Measurements from ENCODE around the gene ITGB2.

Gene ITGB2

DNA sequence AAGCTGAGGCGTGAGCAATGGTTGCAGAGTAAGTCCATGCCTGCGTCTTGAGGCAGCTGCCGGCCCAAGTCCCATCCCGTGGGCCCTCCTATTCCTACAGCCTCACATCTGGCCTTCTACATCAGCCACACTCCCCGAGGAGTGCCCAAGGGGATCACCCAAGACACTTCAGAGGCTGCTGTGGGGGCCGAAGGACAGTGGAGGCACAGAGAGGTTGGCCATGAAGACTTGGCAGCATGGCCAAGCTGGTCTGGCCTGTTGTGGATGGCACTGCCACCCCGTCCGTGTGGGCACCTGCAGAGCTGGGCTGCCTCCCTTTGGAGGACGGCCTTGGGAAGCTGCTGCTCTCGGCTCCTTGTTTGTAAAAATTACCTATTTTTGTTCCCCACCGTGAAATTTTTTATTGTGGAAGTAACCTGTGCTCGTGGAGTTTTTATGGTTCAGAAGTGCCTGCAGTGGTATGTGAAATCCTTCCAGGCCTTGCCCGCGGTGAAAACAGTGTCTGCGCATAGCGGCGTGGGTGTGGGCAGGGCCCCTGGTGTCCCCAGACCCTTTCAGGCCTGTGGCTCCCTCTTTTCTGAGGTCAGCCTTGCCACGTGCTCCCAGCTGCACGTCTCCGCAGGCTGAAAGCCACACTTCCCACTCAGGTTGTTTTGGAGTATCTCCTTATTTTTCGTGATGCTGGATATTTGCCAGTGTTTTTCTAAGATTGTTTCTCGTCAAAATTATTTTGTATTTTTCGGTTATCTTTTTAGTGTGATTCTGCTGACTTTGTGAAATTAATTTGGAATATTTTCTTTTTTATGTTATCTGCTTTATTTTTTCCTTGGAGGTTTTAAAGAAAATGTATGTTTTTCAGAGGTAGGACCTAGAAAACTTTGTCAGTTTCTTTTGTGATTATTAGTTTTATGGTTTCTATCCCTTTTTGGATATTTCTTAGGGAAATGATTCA, 39.7 kb upstream of the ITGB2 start:
- no peak for TF ChIP-seq FOXP2 (optimal IDR thresholded peaks at IDR 0.05; ENCODE audit: borderline replicate concordance, extremely low read depth, extremely low read length, insufficient read depth)
- no peak for TF ChIP-seq TAF1 (IDR thresholded peaks at IDR 0.05; ENCODE audit: borderline replicate concordance, insufficient read depth, low read length)
- no peak for TF ChIP-seq SIN3A (IDR thresholded peaks at IDR 0.05; ENCODE audit: borderline replicate concordance, insufficient read depth, low read length)
- TF ChIP-seq, protein P1, sequence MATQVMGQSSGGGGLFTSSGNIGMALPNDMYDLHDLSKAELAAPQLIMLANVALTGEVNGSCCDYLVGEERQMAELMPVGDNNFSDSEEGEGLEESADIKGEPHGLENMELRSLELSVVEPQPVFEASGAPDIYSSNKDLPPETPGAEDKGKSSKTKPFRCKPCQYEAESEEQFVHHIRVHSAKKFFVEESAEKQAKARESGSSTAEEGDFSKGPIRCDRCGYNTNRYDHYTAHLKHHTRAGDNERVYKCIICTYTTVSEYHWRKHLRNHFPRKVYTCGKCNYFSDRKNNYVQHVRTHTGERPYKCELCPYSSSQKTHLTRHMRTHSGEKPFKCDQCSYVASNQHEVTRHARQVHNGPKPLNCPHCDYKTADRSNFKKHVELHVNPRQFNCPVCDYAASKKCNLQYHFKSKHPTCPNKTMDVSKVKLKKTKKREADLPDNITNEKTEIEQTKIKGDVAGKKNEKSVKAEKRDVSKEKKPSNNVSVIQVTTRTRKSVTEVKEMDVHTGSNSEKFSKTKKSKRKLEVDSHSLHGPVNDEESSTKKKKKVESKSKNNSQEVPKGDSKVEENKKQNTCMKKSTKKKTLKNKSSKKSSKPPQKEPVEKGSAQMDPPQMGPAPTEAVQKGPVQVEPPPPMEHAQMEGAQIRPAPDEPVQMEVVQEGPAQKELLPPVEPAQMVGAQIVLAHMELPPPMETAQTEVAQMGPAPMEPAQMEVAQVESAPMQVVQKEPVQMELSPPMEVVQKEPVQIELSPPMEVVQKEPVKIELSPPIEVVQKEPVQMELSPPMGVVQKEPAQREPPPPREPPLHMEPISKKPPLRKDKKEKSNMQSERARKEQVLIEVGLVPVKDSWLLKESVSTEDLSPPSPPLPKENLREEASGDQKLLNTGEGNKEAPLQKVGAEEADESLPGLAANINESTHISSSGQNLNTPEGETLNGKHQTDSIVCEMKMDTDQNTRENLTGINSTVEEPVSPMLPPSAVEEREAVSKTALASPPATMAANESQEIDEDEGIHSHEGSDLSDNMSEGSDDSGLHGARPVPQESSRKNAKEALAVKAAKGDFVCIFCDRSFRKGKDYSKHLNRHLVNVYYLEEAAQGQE (IDR thresholded peaks at IDR 0.05; ENCODE audit: insufficient read depth in 1 of 2, low read depth in 2 of 2, low read length in 2 of 2), result no peak
- TF ChIP-seq POLR2AphosphoS5 (IDR thresholded peaks at IDR 0.05; ENCODE audit: low read depth, low read length), result no peak

DNA sequence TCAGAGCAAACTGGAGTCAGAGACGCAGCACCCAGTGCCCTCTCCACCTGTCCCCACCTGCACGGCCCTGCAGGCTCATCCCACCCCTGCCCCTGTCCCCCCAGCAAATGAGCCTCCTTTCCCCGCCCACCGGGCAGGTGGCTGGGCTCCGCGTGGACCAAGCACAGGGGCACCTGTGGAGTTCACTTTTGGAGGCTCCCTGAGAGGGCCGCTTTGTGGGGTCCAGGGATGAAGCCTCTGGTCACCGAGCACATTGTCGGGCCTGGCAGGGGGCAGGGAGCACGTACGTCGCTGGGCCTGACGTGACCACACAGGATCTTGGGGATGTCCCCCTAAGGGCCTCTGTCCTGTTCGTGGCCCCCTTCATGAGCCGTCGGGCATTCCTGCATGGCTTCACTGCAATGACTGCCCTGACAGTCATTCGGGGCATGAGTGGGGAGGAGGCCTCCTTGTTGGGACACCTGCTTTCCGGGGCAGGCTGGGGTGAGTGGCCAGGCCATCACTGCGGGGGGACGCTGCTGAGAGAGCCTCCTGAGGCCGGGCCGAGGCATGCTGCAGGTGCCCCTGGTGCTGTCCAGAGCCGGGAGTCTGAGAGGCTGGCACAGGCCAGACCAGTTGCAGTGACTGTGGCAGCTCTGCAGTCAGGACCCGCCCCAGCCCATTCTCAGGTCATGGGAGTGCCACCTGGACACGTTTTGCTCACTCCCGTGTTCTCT, 38.8 kb upstream of the ITGB2 start:
- TF ChIP-seq TAF1 (IDR thresholded peaks at IDR 0.05; ENCODE audit: borderline replicate concordance, insufficient read depth, low read length) (no peak), POLR2AphosphoS5 (IDR thresholded peaks at IDR 0.05; ENCODE audit: low read depth, low read length) (no peak), SIN3A (IDR thresholded peaks at IDR 0.05; ENCODE audit: borderline replicate concordance, insufficient read depth, low read length) (no peak)

DNA sequence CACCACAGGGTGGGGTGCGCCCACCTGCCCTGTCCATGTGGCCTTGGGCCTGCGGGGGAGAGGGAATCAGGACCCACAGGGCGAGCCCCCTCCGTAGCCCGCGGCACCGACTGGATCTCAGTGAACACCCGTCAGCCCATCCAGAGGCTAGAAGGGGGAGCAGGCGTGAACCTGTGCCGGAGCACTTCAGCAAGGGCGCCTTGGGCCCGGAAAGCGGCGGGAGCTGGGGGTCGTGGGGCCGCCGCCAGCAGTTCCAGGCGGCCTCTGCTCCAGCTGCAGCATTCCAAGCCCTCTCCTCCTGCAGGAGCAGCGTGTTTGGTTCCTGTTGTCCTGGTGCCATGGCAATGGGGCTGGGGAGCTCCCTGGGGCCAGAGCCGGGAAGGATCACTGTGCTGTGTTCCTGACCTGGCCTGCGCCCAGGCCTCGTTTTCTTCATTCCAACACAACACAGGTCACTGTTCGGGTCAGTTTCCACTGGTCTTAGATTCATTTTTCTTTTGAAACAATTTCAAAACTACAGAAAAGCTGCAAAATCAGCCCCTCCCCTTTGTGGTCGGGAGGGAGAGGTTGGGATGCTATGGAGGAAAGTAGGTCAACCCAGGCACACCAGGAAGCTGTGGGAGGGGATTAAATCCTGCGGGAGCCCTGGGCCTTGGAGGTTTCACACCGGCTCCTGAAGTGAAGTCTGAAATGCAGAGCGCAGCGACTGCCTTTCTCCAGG, 37.9 kb upstream of the ITGB2 start:
- TF ChIP-seq FOXP2 (optimal IDR thresholded peaks at IDR 0.05; ENCODE audit: borderline replicate concordance, extremely low read depth, extremely low read length, insufficient read depth) (no peak), POLR2AphosphoS5 (IDR thresholded peaks at IDR 0.05; ENCODE audit: low read depth, low read length) (no peak), SIN3A (IDR thresholded peaks at IDR 0.05; ENCODE audit: borderline replicate concordance, insufficient read depth, low read length) (no peak), TAF1 (IDR thresholded peaks at IDR 0.05; ENCODE audit: borderline replicate concordance, insufficient read depth, low read length) (no peak)
- TF ChIP-seq, protein P1 (IDR thresholded peaks at IDR 0.05; ENCODE audit: insufficient read depth in 1 of 2, low read depth in 2 of 2, low read length in 2 of 2), result no peak

DNA sequence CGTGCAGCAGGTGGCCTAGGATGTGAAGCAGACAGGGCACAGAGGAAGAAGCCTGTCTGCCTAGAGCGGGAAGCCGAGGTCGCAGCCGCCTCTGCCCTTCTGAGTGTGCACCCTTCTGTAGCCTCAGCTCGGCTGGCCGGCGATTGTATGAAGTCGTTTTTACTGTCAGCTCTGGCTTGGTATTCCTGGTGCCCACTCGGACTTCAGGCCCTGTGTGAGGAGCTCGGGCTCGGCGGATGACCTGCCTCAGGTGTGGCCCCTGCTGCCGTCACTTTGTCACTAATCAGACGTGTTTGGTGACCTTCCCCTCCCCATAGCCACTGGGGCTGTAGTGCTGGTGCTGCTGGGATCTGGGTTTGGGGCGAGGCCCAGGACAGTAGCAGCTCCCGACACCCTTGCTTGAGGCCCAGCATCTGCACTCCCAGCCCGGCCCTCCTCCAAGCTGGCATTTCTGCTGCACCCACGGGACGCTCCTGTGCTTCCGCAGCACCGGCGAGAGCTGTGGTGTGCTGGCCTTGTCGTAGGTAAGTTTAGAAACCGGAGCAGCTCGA, 37.3 kb upstream of the ITGB2 start:
- TF ChIP-seq, protein P1 (IDR thresholded peaks at IDR 0.05; ENCODE audit: insufficient read depth in 1 of 2, low read depth in 2 of 2, low read length in 2 of 2), result no peak
- TF ChIP-seq FOXP2 (optimal IDR thresholded peaks at IDR 0.05; ENCODE audit: borderline replicate concordance, extremely low read depth, extremely low read length, insufficient read depth) (no peak), SIN3A (IDR thresholded peaks at IDR 0.05; ENCODE audit: borderline replicate concordance, insufficient read depth, low read length) (no peak), TAF1 (IDR thresholded peaks at IDR 0.05; ENCODE audit: borderline replicate concordance, insufficient read depth, low read length) (no peak), POLR2AphosphoS5 (IDR thresholded peaks at IDR 0.05; ENCODE audit: low read depth, low read length) (no peak)

Measured in PFSK-1 (cell line).